Transverse colon (tissue), 4 donors: Measurements from ENCODE around the gene ZFYVE21. TPM values are rescaled to one million over a fixed set of nuclear protein-coding genes. Genes with fewer than 3 reads are reported as not detected.

Experiments
- DNase-seq: peaks from one replicate; pipeline ENCODE4 v3.0.0-alpha.2; 2019
- H3K27ac ChIP-seq, 4 donors: fragments of 200-600 bp; sonication (generic); 2 replicates each; pipeline ENCODE4 v1.5.1; 2016 to 2018; ENCODE audit warnings: inconsistent platforms in 4 of 4
- H3K27me3 ChIP-seq: fragments of 200-600 bp; sonication (generic); 2 replicates; pipeline ENCODE4 v1.5.1; 2017; ENCODE audit warnings: inconsistent platforms
- H3K36me3 ChIP-seq, 4 donors: fragments of 200-600 bp; sonication (generic); 2 replicates each; pipeline ENCODE4 v1.5.1; 2017 to 2019; ENCODE audit warnings: inconsistent platforms in 4 of 4
- H3K4me1 ChIP-seq, 4 donors: fragments of 200-600 bp; sonication (generic); 2 replicates each; pipeline ENCODE4 v1.5.1; 2017 to 2020; ENCODE audit warnings: inconsistent platforms in 4 of 4
- H3K4me3 ChIP-seq, 4 donors: fragments of 200-600 bp; sonication (generic); 1 replicate in 1 of 4; 2 replicates in 3 of 4; pipeline versions ENCODE4 v1.5.1 to v1.6.1; 2017 to 2019; ENCODE audit warnings: inconsistent platforms in 4 of 4
- H3K9me3 ChIP-seq, 2 donors: fragments of 200-600 bp; sonication (generic); 2 replicates each; pipeline ENCODE4 v1.5.1; 2017 to 2019; ENCODE audit warnings: inconsistent platforms in 2 of 2
- CTCF ChIP-seq, 5 experiments: fragments of 200-600 bp in 3 of 5; fragments of 450-650 bp in 2 of 5; sonication (generic) in 3 of 5; IDR thresholded peaks; 1 replicate in 2 of 5; 2 replicates in 3 of 5; pipeline ENCODE4 v1.5.1; 2016 to 2017; ENCODE audit warnings: antibody characterized with exemption in 5 of 5, inconsistent platforms in 3 of 5, mild to moderate bottlenecking in 2 of 5, moderate library complexity in 1 of 5
- EP300 ChIP-seq: sonication (generic); formaldehyde crosslinking; IDR thresholded peaks from one replicate; pipeline ENCODE4 v1.6.1; 2017; ENCODE audit warnings: antibody characterized with exemption, low read depth
- POLR2A ChIP-seq: fragments of 450-650 bp; IDR thresholded peaks from one replicate; pipeline ENCODE4 v1.6.1; 2016; ENCODE audit warnings: antibody characterized with exemption, mild to moderate bottlenecking, moderate library complexity
- POLR2AphosphoS5 ChIP-seq, 3 donors: sonication (generic); formaldehyde crosslinking; IDR thresholded peaks; one replicate each; pipeline ENCODE4 v1.6.1; 2016; ENCODE audit warnings: antibody characterized with exemption in 3 of 3
- WGBS, 2 donors: methylation state at CpG; one replicate each; pipeline ENCODE4 v1.1.5; 2018; ENCODE audit warnings: low coverage in 1 of 2; 5-methylcytosine and 5-hydroxymethylcytosine counted together
- in situ Hi-C, 4 donors: fragments of 200-750 bp; cut with MboI; loops; one replicate each; pipeline versions ENCODE4 v1.15.0 to v1.15.1; 2017; ENCODE audit warnings: low sequenced_read_pairs in 3 of 4, low pct_ligation_motif_present in 1 of 4, low pct_unique_long_range_greater_than_20kb in 1 of 4
- intact Hi-C: fragments of 100-400 bp; cut with DNase I; formaldehyde crosslinking; loops from one replicate; pipeline ENCODE4 v1.15.1; 2023; ENCODE audit warnings: low total_unique reads
- total RNA-seq, 4 donors: library from RNA; depleted of rRNA; stranded (reverse); fragments of >200 nt; gene quantifications; one replicate each; pipeline ENCODE4 v1.1.0, GENCODE V29; 2016

ZFYVE21 gene
- total RNA-seq, 4 donors from 2014 or later, result 90.2 to 214 (median 137) TPM

GRCh38 chr14:103696070-103696402 is 19.6 kb upstream of the ZFYVE21 start:
- WGBS, 2 donors, result 40 to 48% methylated on average over 1 to 5 of the region's 13 CpGs
- intact Hi-C loops, result no loop called here
- Histone ChIP-seq H3K36me3 (peaks cover 0 to 17% (median 6%) of the 10 kb centered on the region in 4 donors), H3K4me1 (peaks cover 29 to 43% (median 34%) of the 10 kb centered on the region in 4 donors), H3K27ac (peak overlapping the region; percentile 47 to 70 (median 60)), H3K4me3 (no peak overlapping the region), H3K27me3 (no peaks in the 10 kb centered on the region), H3K9me3 (no peaks in the 10 kb centered on the region)
- in situ Hi-C loops, result no loop called here
- DNase-seq, result no peak
- TF ChIP-seq POLR2A (no peak), EP300 (no peak), CTCF (IDR thresholded peaks at IDR 0.05) (no peak), POLR2AphosphoS5 (IDR thresholded peaks at IDR 0.05) (no peak)

GRCh38 chr14:103696466-103697071 is 19.0 kb upstream of the ZFYVE21 start:
- peaks cover 0 to 17% (median 6%) of the 10 kb centered on the region in 4 donors for H3K36me3 ChIP-seq
- TF ChIP-seq POLR2A (no peak), CTCF (IDR thresholded peaks at IDR 0.05) (no peak), POLR2AphosphoS5 (IDR thresholded peaks at IDR 0.05) (no peak), EP300 (no peak)
- H3K9me3 ChIP-seq, result no peaks in the 10 kb centered on the region
- H3K4me3 ChIP-seq, result no peak overlapping the region
- peak; percentile 23 for DNase-seq
- H3K27ac ChIP-seq, result peak overlapping the region; percentile 47 to 70 (median 60)
- WGBS, 2 donors, result 43 to 76% methylated on average over 2 to 17 of the region's 17 CpGs
- peaks cover 29 to 43% (median 34%) of the 10 kb centered on the region in 4 donors for H3K4me1 ChIP-seq
- intact Hi-C loops (no loop called here), in situ Hi-C loops (no loop called here)
- H3K27me3 ChIP-seq, result no peaks in the 10 kb centered on the region

- DNase-seq, result no peak
- Histone ChIP-seq H3K27me3 (no peaks in the 10 kb centered on the region), H3K4me3 (no peak overlapping the region), H3K36me3 (peaks cover 0 to 17% (median 6%) of the 10 kb centered on the region in 4 donors), H3K4me1 (peaks cover 29 to 43% (median 34%) of the 10 kb centered on the region in 4 donors), H3K27ac (peak overlapping the region; percentile 47 to 70 (median 60)), H3K9me3 (no peaks in the 10 kb centered on the region)
- no peak for TF ChIP-seq EP300
- TF ChIP-seq POLR2AphosphoS5 (IDR thresholded peaks at IDR 0.05), result no peak
- no peak for TF ChIP-seq POLR2A
- TF ChIP-seq CTCF (IDR thresholded peaks at IDR 0.05), result no peak
- intact Hi-C loops, result no loop called here
- in situ Hi-C loops, result no loop called here
- WGBS, 2 donors, result 44 to 50% methylated on average over 2 to 3 of the region's 3 CpGs
Measured at GRCh38 chr14:103697206-103697602, 18.4 kb upstream of the ZFYVE21 start.

- in situ Hi-C loops, result no loop called here
Measured at GRCh38 chr14:103697603-103698379, 17.8 kb upstream of the ZFYVE21 start.

More at GRCh38 chr14:103697603-103698379, 17.8 kb upstream of the ZFYVE21 start:
- intact Hi-C loops, result no loop called here
- Histone ChIP-seq H3K36me3 (peaks cover 0 to 17% (median 6%) of the 10 kb centered on the region in 4 donors), H3K4me3 (no peak overlapping the region), H3K27me3 (no peaks in the 10 kb centered on the region), H3K9me3 (no peaks in the 10 kb centered on the region), H3K27ac (peak overlapping the region; percentile 28 to 73 (median 57)), H3K4me1 (peaks cover 26 to 43% (median 34%) of the 10 kb centered on the region in 4 donors)
- TF ChIP-seq CTCF (IDR thresholded peaks at IDR 0.05), result no peak
- TF ChIP-seq POLR2A, result no peak
- TF ChIP-seq POLR2AphosphoS5 (IDR thresholded peaks at IDR 0.05), result no peak
- TF ChIP-seq EP300, result no peak
- 80 to 86% methylated on average over 1 to 13 of the region's 14 CpGs for WGBS, 2 donors
- DNase-seq, result no peak
